HG03571 (cell line): ENCODE results near the gene DGKA.
A peak's percentile ranks its signal among the peaks of the same experiment; 100 is the strongest.

Experiments
- ATAC-seq: cut with Tn5 transposase; IDR thresholded peaks from one replicate; pipeline ENCODE4 v1.9.1; 2021; ENCODE audit not compliant: unreplicated experiment

DGKA gene

DNA sequence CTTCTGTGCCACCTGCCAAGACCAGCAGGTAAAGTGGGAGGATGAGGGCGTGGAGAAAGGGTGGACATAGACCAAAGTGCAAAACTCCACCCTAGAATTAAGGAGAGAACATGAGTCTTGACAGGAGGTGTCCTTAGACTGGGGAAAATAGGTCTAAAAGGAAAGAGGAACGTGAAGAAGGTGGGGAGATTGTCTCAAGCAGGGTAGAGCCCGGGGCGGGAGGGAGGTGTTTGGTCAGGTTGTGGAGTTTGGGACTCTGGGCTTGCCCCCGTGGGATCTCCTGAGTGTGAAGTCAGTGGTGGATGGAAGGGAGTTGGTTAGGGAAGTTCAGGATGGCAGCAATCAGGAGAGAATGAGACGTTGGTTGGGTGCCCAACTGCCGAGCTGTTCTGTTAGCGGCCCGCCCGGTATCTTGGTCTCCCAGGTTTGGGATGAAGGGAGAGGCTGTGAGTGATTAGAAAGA, 386 bp downstream of the DGKA start:
- no peak for ATAC-seq

DNA sequence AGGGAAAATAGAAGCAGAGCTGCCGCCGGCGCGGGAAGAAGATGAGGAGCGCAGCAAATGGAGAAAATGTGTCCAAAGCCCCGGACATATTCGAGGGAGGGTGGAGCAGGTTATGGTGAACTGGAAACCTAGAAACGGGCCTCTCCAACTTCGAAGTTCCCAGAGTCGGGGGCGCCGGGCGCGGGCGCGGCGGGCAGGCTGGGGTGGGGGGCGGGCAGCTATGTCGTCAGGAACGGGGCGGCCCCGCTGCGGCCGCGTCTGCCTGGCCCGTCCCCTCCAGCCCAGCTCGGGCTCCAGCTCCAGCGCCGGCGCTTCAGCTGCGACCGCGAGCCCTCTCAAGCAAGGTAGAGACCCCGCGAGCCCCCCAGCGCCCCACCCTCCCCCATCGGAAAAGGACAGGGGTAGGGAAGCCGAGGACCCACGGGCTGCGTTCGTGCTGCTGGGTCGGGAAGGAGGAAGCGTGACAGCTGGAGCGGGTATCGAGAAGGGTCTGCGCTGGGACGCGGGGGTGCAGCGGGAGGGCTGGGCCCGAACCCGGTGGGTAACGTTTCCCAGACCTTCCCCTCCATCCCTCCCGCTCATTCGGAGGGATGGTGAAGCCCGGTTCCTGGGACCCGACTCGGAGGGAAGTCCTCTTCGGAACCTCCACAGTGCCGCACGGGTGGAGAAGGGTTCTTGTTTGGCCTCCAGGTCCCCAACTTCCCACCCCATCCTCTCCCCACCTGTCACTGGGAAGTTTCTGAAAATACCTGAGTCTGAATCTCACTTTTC, 1.0 kb downstream of the DGKA start:
- ATAC-seq: no peak

DNA sequence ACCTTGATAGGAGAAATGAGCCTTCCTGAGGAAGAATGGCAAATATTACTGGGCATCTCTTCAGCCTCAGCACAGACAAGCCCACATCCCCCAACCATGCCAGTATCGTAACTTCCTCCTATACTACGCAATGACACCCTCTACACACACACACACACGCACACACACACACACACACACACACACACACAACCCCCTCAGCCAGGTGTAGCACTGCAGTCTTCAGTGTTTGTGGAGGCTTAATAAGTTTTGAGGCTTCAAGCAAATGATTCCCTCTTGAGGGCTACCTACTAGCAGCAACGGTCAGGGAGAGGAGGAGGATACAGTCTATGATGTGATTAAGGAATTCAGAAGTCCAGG, 1.6 kb downstream of the DGKA start:
- no peak for ATAC-seq

DNA sequence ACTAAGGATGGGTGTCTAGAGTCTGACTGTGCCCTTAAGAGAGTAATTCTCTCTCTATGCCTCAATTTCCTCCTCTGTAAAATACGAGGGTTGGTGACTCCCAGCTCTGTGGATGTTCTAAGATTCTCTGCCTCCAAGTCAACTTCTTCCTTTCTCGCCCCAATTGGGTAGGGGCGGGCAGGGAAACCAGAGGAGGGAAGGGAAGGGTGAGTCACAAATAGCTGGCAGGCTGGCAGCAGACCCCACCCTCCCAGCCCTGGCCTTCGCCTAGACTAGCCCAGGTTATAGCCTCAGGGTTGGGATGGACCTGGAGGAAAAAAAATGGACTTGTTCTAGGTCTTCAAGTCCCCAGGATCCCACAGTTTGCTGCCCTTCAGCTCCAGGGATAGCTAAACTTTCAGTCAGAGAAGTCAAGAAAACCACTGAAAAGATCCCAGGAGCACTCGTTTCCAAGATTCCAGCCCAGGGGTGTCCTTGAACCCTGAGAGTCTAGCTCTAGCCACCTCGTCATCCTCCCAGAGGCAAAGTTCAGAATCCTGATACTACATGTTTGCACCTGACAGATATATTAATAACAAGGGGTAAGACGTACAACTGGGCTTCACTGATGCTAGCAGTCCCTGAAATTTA, 2.3 kb downstream of the DGKA start:
- ATAC-seq: no peak

DNA sequence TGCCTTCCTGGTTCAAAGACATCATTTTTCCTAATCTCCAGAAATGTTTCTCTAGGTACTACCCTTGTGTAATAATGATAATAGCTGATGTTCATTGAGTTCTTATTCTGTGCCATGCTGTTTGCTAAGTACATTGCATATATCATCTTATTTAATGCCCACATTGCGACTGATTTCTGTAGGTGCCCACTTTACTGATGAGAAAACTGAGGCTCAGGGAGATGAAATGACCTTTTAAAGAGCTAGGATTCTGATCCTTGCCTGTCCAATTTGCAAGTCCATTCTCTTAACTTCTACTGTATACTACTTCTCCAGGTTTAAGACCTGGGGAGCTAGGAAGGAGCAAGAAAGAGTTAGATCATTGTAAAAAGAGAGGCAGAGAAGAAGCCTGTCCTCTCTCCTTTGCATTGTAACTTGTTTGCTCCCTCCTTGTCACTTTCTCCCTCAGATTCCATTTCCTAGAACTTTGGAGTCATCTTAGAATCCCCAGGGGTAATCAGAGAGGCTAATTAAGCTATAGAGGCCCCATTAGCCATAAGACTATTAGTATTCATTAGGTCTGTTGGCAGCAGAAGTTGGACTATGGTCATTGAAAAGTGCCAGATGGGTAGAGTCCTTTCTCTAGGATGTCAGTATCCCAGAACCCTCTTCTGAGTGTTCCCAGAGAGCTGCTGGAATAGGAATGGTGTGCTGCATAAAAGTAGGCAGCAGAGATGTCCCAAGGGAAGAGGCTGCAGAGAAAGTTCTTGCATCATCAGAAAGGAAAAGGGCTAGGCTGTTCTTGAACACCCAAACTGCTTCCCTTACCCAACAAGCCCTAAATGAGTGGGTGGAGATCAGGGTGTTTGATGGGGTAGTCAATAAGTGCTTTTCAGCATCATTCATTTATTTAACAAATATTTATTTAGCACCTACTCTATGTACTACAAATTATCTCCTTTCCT, 3.1 kb downstream of the DGKA start:
- ATAC-seq: no peak

DNA sequence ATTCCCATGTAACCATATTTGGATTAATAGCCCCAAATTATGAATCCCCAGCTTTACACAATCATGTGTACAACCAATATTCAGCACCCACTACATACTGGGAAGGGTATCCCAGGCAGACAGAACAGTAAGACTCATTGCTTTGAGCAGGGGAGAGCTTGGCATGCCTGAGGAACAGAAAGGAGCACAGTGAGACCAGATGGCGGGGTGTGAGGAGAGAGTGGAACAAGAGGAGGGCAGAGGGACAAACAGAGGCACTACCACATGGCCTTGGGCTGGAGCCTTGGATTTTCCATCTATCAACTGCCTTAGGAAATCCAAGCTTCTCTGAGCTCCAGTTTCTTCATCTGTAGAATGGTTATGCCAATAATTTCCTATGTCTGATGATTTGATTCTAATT, 3.8 kb downstream of the DGKA start:
- ATAC-seq: no peak

DNA sequence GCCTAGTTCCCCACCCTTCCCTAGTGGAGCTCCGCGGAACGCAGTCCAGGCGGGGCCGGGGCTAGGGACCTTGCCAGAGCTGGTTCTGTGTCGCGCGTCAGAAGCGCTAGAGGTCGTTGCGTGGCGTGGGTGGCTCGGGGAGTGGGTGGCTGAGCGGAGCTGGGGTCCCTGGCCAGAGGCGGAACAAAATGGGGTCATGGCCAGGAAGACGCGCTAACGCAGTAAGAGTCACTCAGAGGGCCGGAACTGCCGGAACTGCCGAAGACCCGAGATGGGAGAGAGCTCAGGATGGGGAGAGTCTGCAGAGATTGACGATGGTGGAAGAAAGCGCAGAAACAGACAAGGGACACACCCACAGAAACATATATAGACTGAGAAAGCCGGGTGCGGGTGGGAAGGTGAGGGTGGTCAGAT, 4.8 kb downstream of the DGKA start:
- no peak for ATAC-seq

DNA sequence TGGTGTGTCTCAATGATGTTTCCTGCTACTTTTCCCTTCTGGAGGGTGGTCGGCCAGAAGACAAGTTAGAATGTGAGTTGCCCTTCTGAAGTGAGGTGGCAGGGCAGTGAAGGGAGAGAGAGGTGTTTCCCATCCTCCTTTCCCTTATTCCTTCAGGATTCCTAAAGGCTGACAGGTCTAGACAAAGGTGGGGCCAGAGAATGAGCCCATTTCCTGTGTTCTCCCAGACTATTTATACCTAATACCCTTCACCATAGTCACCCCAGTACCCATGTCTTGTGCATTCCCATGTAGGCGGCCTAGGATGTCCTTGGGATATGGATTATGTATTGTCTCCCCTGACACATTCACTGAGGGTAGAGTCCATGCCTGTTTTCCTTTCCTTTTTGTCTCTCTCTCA, 7.0 kb downstream of the DGKA start:
- no peak for ATAC-seq

DNA sequence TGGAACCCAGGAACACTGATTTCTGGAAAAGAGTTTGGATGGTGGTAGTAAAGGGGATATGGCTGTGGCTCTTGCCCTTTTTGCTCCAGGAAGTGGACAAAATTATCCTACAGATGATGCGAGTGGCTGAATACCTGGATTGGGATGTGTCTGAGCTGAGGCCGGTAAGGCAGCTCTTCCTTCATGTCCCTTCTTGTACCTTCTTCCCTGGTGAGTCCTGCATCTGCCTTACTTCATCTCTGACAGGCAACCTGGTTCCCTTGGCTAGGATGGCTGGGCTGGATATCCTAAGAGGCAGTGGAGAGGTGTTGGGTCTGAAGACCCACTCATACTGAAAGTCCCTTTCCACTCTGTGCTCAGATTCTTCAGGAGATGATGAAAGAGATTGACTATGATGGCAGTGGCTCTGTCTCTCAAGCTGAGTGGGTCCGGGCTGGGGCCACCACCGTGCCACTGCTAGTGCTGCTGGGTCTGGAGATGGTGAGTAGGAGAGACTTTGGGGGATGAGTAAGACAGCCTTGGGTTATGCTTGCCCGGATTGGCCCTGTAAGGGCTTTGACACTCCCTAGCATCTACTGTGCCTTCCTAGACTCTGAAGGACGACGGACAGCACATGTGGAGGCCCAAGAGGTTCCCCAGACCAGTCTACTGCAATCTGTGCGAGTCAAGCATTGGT, 8.0 kb downstream of the DGKA start:
- no peak for ATAC-seq

DNA sequence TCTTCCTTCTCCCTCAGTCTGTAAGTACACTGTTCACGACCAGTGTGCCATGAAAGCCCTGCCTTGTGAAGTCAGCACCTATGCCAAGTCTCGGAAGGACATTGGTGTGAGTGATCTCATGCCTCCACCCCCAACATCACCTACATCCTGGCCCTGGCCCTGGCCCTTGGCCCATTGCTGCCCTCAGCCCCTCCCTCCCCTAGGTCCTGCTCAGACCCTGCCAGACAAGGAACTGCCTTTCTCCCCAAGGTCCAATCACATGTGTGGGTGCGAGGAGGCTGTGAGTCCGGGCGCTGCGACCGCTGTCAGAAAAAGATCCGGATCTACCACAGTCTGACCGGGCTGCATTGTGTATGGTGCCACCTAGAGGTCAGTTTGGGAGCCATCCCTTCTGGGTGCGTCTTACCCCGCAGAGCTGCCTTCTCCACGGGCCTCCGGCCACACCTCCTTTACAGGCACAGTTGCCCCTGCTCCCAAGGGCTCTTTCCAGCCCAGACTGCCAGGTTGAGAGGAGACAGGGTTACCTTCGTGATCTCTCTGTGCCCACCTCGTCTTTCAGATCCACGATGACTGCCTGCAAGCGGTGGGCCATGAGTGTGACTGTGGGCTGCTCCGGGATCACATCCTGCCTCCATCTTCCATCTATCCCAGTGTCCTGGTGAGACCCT, 9.2 kb downstream of the DGKA start:
- ATAC-seq: peak; percentile 85

DNA sequence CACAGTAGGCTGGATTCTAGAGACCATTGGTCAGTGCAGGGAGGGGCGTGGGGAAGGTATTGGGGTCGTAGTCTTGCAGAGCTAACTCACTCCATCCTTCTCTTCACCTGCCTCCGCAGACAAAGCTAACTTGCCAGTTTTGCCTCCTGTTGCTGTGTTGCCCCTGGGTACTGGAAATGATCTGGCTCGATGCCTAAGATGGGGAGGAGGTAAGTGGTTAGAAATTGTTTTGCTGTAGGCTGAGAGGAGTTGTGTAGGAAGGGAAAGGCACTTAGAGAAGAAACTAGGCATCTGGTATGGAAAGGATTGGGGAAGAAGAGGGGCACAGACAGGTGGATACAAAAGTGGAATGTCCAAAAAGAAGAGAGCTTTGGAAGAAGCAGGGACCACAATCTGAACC, 11.1 kb downstream of the DGKA start:
- no peak for ATAC-seq

DNA sequence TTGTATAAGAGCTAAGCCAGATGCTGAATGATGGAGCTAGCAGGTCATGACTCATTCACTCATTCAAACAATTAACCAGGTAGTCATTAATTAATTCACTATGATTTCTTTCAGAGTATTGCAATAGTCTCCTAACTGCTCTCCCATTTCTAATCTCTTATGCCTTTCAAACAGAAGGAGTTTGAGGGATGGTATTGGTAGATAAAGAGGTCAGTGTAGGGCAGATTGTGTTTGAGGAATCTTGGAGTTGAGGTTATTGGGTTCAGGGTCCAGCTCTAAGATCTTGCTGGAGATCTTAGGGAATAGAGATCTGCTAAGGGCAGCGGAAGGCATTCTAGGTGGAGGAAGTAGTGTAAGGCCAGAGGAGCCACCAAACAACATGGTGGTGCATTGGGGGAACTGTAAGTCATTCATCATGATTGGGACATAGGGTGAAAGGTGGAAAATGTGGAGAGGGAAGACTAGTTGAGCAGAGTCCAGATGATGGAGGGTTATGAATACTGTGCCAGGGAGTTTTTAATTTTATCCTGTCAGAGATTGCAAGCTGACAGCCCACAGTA, 11.7 kb downstream of the DGKA start:
- no peak for ATAC-seq

DNA sequence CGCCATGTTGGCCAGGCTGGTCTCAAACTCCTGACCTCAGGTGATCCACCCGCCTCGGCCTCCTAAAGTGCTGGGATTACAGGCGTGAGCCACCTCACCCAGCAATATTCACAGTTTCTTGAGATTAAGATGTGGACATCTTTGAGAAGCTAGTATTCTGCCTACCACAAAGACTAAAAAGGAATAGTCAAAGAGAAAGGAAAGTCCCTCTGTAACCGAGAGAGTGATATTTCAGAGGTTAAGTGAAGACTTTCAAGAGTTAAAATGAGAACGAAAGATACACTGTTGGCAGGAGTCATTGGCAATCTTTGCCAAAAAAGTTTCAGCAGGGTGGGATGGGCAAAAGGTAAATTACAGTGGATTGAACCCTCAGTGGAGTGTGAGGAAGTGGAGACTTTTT, 15.6 kb downstream of the DGKA start:
- no peak for ATAC-seq

DNA sequence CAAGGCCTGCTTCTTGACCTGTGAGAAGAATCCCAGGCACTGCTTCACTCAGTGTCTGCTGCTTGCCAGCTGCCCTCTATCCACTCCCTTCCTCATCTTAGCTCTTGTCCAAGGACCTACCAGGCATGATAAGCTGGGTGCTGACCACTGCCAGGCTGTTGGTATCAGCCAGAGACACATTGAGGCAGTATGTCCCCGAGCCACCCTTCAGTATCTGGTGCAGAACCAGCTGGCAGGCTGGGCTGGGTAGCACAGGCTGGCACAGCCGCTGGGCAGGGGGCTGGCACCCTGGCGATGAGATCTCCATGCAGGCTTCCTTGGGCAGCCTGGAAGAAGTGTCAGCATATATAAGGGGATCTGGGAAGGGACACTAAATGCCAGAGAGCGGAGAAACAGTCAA, 24.4 kb downstream of the DGKA start:
- no peak for ATAC-seq

DNA sequence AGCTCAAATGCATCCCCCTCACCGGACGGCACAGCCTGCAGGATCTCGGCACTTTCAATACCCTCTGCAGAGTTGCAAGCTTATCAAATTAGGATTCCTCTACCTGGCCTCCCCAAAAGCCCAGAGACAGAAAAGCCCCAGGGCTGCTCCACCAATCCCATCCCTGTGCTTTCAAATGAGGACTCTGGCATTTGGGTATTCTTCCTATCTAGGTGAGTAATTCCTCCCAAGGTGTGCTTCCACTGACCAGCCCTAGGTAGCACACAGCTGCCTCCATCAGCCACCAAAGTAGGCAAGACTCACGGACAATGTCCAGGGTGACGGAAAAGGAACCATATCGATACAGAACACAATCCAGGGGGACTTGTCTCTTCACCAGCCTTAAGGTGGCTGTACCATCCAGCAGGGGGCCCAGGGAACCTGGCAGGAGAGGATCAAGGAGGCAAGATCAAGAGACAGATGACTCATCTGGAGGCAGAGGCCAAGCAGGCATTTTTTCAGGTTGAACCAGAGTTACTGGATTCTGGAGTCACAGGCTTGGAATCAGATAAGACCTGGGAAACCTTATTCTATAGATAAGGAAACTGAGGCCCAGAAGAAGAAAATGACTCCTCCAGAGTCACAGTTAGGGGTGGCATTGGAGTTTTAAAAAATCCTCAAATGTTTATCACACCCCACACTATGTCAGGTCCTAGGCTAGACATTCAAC, 25.0 kb downstream of the DGKA start:
- no peak for ATAC-seq

DNA sequence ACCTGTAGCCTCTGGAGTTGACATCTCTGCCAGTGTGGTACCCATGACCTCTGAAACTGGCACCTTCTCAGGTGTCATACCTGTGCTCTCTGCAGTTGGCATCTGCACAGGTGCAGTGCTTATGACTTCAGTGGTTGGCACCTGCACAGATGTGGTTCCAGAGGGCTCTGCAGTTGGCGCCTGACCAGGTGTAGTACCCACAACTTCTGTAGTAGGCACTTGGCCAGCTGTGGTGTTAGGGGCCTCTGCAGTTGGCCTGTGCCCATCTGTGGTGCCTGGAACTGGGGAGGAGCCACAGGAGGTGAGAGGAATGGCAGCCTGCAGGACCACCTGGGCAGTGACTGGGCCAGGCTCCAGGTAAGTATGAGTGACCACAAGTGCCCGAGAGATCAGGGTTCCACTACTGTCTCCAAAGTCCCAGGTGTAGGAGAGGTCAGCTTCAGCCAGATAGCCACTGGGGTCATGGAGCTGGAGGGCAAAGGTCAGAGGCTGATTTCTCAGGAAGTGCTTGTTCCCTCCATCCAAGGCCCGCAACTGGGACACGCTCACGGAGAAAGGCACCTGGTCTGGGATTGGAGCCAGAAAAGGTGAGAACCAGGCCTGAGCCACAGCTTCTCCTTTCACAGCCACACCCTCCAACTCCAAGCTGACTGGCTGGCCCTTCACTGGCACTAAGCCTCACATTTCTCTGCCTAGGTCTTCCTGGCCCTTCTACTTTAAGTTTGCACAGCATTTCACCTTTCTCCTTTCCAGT, 26.3 kb downstream of the DGKA start:
- no peak for ATAC-seq

DNA sequence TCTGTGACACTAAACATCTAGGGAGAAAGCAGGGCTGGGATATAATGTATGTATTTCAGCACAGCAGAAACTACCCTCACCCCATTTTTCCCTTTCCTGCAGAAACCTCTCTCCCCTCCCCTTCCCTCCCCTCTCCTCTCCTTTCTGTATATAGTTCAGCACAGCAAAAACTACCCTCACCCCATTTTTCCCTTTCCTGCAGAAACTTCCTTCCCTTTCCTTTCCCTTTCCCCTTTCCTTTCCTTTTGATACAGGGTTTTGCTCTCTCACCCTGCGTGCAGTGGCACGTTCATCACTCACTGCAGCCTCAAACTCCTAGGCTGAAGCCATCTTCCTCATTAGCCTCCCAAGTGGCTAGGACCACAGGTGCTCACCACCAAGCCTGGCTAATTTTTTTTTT, 32.8 kb downstream of the DGKA start:
- no peak for ATAC-seq

DNA sequence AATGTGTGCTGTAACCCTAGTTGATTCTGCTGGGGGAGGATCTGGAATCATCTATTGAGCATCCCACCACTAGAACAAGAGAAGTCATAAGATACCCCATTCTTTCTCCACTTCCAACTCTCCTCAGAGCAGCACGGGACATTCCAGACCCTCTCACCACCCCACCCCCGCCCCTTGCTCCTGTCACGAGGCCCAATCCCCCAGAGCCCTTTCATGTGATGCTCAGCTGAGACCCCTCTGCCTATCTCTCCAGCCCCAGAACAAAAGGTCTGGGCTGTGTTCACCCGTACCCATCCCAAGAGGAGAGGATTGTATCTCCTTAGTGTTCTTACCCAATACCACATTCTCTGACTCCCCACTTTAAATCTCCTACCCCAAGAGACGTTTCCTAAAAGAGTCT, 34.3 kb downstream of the DGKA start:
- ATAC-seq: no peak

DNA sequence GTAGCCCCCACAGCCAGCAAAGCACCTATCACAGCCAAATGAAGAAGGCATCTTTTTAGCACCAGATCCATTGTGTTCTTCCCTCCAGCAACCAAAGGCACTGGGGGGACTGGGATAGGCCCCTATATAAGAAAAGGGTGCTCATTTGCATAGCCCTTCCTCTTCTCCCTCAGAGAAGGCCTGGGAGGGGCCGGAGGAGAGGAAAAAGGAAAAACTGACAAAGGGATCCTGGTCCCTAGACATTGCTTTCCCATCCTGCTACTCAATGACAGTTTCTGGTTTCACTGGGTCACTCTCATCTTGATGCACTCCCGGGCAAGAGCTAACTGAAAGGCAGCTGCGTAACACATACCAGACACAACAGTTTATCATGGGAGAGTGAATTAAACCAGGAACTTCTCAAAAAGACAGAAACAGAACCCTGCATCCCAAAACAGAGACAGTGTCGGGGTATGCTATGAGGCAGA, 35.0 kb downstream of the DGKA start, which contains the start of gene PMEL:
PMEL (minus strand) TSS at position 102 of the 467 bp plus-strand sequence; CDS start at position 71, 31 bp downstream.
- ATAC-seq: no peak
